Neutrophil (primary cell): ENCODE results near the gene NOP58.

ENCODE experiments used
- H3K27ac ChIP-seq: fragments of 200-600 bp; sonication (generic); 2 replicates; pipeline ENCODE4 v1.5.1; 2016; ENCODE audit warnings: mild to moderate bottlenecking, moderate library complexity
- H3K27me3 ChIP-seq: fragments of 200-600 bp; sonication (generic); 2 replicates; pipeline ENCODE4 v1.6.0; 2016; ENCODE audit warnings: mild to moderate bottlenecking
- H3K36me3 ChIP-seq: fragments of 200-600 bp; sonication (generic); 2 replicates; pipeline ENCODE4 v1.5.1; 2017
- H3K4me1 ChIP-seq, 2 experiments: fragments of 200-600 bp in 1 of 2; sonication (generic) in 1 of 2; 1 replicate in 1 of 2; 2 replicates in 1 of 2; pipeline versions ENCODE4 v1.5.1 to v1.6.1; 2013 to 2016; ENCODE audit warnings: low read depth in 1 of 2, low read length in 1 of 2, mild to moderate bottlenecking in 1 of 2, moderate library complexity in 1 of 2; ENCODE audit not compliant: control insufficient read depth in 1 of 2, insufficient read depth in 1 of 2
- H3K4me3 ChIP-seq, 2 experiments: fragments of 200-600 bp in 1 of 2; sonication (generic) in 1 of 2; 1 replicate in 1 of 2; 2 replicates in 1 of 2; pipeline ENCODE4 v1.5.1; 2013 to 2016; ENCODE audit warnings: low read depth in 1 of 2, low read length in 1 of 2, mild to moderate bottlenecking in 1 of 2, moderate library complexity in 1 of 2
- H3K9me3 ChIP-seq: fragments of 200-600 bp; sonication (generic); 2 replicates; pipeline ENCODE4 v1.5.1; 2016
- TF ChIP-seq, protein P1 (sequence below): fragments of 200-600 bp; sonication (generic); IDR thresholded peaks from 2 replicates; pipeline ENCODE4 v1.5.1; 2016; ENCODE audit warnings: antibody characterized with exemption

Gene NOP58

DNA sequence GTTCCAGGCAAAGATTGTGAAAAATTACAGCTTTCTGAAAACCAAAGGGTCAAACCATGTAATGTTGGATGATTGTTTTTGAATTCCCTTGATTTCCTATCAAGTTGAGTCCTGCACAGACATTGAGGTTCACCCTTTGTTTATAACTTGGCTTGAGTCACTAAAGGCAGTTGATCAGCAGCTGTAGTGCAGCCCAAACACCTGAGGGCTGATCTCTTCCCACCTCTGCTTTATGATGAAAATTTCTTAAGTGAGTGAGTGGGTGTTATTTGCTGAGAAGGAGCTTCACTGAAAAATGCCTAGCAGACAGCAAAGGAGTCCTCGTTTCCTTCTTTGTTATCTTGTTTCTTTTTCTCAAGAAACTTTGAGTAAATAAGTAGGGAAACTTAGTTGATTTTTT is 78.6 kb downstream of the NOP58 start:
- Histone ChIP-seq H3K9me3 (no peaks in the 10 kb centered on the region), H3K27ac (no peak overlapping the region), H3K36me3 (no peaks in the 10 kb centered on the region), H3K27me3 (no peaks in the 10 kb centered on the region), H3K4me3 (no peak overlapping the region), H3K4me1 (no peaks in the 10 kb centered on the region)
- TF ChIP-seq, protein P1, sequence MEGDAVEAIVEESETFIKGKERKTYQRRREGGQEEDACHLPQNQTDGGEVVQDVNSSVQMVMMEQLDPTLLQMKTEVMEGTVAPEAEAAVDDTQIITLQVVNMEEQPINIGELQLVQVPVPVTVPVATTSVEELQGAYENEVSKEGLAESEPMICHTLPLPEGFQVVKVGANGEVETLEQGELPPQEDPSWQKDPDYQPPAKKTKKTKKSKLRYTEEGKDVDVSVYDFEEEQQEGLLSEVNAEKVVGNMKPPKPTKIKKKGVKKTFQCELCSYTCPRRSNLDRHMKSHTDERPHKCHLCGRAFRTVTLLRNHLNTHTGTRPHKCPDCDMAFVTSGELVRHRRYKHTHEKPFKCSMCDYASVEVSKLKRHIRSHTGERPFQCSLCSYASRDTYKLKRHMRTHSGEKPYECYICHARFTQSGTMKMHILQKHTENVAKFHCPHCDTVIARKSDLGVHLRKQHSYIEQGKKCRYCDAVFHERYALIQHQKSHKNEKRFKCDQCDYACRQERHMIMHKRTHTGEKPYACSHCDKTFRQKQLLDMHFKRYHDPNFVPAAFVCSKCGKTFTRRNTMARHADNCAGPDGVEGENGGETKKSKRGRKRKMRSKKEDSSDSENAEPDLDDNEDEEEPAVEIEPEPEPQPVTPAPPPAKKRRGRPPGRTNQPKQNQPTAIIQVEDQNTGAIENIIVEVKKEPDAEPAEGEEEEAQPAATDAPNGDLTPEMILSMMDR: no peak

GRCh38 chr2:202346180-202346579 is 80.6 kb downstream of the NOP58 start:
- TF ChIP-seq, protein P1: no peak
- no peak overlapping the region for H3K4me3 ChIP-seq
- H3K27me3 ChIP-seq: no peaks in the 10 kb centered on the region
- no peaks in the 10 kb centered on the region for H3K9me3 ChIP-seq
- no peak overlapping the region for H3K27ac ChIP-seq
- no peaks in the 10 kb centered on the region for H3K36me3 ChIP-seq
- H3K4me1 ChIP-seq: no peaks in the 10 kb centered on the region
